OCI-LY7 (cell line): ENCODE data around the gene GIPC1.

ENCODE experiments used
- EZH2phosphoT487 ChIP-seq: fragments of 200-600 bp; sonication (generic); IDR thresholded peaks from 2 replicates; pipeline ENCODE4 v1.6.1; 2018; ENCODE audit warnings: low read depth, borderline replicate concordance, mild to moderate bottlenecking, mixed run types, antibody characterized with exemption, low read length, moderate library complexity, mixed read lengths
- TF ChIP-seq, protein P1 (sequence below): fragments of 200-600 bp; sonication (generic); conservative IDR thresholded peaks from 2 replicates; pipeline ENCODE4 v1.5.1; 2014; ENCODE audit warnings: mild to moderate bottlenecking, antibody characterized with exemption, low read length, moderate library complexity, mixed read lengths

DNA sequence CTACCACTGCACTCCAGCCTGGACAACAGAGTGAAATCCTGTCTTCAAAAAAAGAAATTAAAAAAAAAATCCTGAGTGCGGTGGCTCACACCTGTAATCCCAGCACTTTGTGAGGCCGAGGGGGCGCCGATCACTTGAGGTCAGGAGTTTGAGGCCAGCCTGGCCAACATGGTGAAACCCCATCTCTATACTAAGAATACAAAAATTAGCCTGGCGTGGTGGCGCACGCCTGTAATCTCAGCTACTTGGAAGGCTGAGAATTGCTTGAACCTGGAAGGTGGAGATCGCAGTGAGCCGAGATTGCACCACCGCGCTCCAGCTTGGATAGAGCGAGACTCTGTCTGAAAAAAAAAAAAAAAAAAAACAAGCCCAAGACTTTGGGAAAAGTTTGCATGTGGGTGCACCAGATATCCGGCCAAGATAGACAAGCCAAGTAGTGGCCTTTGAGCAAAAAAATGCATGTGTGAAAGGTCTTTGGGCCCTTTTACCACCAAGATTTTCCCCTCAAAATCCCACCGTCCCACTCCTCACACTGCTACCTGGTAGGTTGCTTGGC, 16.6 kb upstream of the GIPC1 start:
- TF ChIP-seq, protein P1, sequence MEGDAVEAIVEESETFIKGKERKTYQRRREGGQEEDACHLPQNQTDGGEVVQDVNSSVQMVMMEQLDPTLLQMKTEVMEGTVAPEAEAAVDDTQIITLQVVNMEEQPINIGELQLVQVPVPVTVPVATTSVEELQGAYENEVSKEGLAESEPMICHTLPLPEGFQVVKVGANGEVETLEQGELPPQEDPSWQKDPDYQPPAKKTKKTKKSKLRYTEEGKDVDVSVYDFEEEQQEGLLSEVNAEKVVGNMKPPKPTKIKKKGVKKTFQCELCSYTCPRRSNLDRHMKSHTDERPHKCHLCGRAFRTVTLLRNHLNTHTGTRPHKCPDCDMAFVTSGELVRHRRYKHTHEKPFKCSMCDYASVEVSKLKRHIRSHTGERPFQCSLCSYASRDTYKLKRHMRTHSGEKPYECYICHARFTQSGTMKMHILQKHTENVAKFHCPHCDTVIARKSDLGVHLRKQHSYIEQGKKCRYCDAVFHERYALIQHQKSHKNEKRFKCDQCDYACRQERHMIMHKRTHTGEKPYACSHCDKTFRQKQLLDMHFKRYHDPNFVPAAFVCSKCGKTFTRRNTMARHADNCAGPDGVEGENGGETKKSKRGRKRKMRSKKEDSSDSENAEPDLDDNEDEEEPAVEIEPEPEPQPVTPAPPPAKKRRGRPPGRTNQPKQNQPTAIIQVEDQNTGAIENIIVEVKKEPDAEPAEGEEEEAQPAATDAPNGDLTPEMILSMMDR: no peak
- TF ChIP-seq EZH2phosphoT487: no peak
